PFSK-1 (cell line): ENCODE measurements around the gene RAB14.

Experiments used
- POLR2AphosphoS5 ChIP-seq: IDR thresholded peaks from 2 replicates; pipeline ENCODE4 v1.6.1; 2012; ENCODE audit warnings: low read depth, mild to moderate bottlenecking, control low read depth, low read length, moderate library complexity
- SIN3A ChIP-seq: IDR thresholded peaks from 2 replicates; pipeline ENCODE4 v1.6.1; 2012; ENCODE audit warnings: mild to moderate bottlenecking, low read length, moderate library complexity, borderline replicate concordance; ENCODE audit not compliant: insufficient read depth
- TAF1 ChIP-seq: IDR thresholded peaks from 2 replicates; pipeline ENCODE4 v1.6.1; 2012; ENCODE audit warnings: low read length, control low read depth, borderline replicate concordance; ENCODE audit not compliant: insufficient read depth

- TF ChIP-seq SIN3A (no peak), TAF1 (no peak), POLR2AphosphoS5 (no peak)
Measured at GRCh38 chr9:121192518-121192917, 9.2 kb downstream of the RAB14 start.
